ENCODE results near the gene TRPC4.

The TRPC4 gene

DNA sequence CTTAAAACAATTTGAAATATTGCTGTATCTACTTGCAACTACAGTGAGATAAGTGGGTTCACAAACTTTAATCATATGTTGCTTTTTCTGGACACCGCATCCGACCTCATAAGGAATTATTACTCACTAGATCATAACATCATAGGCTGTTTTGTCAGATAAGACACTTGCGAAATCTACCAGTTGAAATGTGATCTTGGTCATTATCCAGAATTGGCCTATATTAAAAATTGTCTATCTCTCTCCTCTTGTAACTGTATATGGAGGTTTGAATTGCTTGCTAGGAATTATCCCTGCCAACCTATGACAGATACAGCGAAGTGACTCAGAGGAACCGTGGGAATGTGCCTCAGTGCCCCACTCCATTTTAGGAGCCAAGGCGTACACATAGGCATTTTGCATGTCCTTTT is 154.0 kb downstream of the TRPC4 start:
- DNase-seq: no peak

DNA sequence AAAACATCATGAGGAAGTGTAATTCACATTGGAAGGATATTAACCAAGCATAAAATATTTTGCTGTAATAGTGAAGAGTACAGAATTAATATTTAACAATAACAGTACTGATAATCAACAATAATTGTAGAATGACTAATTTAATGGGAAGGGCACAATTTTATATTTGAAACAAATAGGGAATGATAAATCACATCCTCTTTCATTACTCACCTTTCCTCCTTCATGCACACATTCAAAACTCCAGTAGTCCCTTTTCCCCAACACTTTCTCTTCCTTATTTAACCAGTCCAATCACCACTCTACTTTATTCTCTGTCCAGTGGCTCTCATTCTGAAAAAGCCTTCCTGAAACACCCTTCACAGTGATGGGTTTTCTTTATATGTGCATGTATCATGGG is 160.3 kb downstream of the TRPC4 start:
- DNase-seq: no peak

- no peak for DNase-seq
These were observed 161.7 kb downstream of the TRPC4 start for GRCh38 chr13:37707739-37708500.

DNA sequence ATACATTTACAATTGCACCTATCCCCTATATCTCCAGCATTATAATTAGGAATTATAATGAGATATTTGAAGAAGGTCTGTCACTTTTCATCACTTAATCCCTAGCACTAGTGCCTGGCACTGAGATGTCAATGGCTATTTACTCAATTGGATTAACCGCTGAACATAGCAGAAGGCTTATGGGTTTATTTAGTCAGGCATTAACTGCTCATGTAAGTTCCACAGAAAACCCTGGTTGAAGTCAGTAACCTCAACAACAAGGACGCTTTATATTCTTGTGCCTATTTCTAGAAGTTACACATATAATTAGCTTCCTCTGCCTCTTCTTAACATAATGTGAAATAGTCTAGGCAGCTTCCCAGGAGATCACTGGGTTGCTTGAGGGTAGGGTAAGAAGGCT is 163.5 kb downstream of the TRPC4 start:
- no peak for DNase-seq

GRCh38 chr13:37701972-37702371 is 167.6 kb downstream of the TRPC4 start:
- DNase-seq: no peak

- DNase-seq: no peak
These were observed 168.3 kb downstream of the TRPC4 start for GRCh38 chr13:37701306-37701705.

- no peak for DNase-seq
These were observed 168.7 kb downstream of the TRPC4 start for GRCh38 chr13:37700887-37701286.

GRCh38 chr13:37695200-37695599 is 174.4 kb downstream of the TRPC4 start:
- no peak for DNase-seq

- no peak for DNase-seq
These were observed 179.2 kb downstream of the TRPC4 start for GRCh38 chr13:37690361-37690760.

- DNase-seq: no peak
These were observed 183.1 kb downstream of the TRPC4 start for GRCh38 chr13:37686501-37686900.

- DNase-seq: no peak
These were observed 184.4 kb downstream of the TRPC4 start for GRCh38 chr13:37685206-37685605.

DNA sequence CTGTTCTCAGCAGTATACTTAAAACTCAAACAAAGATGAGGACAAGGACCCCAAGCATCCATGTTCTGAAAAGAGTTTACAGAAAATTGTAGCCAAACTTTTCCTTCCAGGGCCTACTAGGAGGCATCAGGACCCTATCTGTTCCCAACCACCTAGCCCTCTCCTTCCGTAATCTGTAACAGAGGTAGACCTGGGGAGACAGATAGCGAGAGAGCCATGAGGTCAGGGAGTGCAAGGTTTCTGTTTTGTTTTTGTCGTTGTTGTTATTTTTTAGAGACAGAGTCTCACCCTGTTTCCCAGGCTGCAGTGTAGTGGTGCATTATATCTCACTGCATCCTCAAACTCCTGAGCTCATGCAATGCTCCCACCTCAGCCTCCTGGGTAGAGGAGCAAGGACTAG is 187.1 kb downstream of the TRPC4 start:
- no peak for DNase-seq

DNA sequence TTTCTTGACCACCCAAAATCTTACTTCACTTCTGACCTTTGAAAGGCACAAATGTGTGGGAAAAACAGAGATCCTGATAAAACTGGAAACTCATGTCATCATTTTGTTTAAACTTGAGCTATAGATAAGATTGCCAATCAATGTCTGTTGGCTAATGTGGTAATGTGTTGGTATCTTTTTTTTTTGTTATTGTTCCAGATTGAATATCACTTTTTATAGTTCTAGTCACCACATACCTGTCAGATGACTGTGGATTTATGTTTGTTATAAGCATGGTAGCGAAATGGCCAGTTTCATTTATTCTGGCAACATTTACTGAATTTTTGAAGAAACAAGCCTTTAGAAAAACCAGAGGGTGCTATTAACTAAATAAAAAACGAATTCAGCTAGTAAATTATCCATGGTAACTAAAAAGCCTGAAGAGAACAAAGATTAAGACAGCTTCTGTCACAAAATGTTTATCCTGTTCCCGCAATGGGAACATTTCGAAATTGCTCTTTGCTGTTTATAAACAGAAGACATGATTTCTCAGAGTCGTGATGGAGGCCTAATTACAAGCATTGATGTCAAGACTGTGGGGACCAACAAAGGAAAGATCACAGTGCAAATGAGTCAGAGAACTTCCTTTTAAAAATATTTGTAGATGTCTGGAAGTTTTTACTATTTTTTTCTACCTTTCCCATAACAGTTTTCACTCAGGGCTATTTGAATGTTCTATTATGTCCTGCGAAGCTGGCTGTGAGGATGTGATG is 188.1 kb downstream of the TRPC4 start:
- DNase-seq: no peak

- DNase-seq: no peak
These were observed 189.4 kb downstream of the TRPC4 start for GRCh38 chr13:37680137-37680536.

DNA sequence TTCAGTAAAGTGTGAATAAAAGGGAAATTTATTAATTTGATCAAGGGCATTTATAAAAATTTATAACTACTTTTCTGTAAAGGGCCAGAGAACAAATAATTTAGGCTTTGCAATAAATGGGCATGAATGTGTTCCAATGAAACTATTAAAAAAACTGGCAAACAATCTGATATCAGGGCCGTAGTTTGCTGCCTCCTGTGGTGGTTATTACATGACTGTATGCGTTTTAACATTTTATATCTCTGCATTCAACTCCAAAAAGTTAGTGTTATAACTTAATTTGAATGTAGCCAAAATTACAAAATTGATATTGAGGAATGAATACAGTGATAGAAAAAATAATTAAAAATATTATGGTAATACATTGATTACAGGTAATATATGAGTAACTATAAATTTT is 190.5 kb downstream of the TRPC4 start:
- no peak for DNase-seq

- DNase-seq: no peak
These were observed 199.7 kb downstream of the TRPC4 start for GRCh38 chr13:37669845-37670244.

DNA sequence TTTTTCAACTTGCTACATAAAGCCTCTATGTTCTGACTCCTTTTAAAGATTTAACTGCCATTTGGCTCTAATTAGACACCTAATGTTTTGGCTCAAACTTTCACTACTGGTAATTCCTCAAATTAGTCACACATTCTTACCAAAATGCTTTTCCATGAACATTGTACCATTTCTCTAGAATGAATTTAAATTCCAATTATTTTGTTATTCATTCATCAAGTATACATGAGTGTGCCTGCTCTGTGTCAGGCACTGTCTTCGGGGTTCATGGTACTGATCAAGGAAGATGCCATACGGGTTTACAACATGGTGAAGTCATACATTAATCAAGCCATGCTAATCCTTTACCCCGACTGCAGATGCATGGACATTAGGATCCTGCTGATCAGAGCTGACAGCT is 201.9 kb downstream of the TRPC4 start:
- DNase-seq: no peak

DNA sequence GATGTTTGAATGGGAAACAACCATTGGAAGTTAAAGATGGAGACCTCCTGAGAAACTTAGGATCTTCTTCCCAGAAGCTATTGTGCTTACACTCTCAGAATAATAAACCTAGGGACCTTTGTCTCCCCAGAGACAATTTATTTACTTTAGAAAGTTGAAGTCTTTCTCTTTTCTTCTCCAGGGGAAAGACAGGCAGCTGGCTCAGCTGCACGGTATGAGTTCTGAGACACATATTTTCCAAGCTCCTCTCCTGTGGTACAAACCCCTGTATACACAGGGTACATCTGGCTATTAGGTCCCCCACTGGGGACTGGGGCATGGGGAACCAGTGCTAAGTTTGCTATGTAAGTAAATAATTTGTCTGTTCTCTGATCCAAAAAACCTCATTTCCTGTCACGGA is 203.5 kb downstream of the TRPC4 start:
- no peak for DNase-seq

- DNase-seq: no peak
These were observed 204.2 kb downstream of the TRPC4 start for GRCh38 chr13:37665420-37665819.

DNA sequence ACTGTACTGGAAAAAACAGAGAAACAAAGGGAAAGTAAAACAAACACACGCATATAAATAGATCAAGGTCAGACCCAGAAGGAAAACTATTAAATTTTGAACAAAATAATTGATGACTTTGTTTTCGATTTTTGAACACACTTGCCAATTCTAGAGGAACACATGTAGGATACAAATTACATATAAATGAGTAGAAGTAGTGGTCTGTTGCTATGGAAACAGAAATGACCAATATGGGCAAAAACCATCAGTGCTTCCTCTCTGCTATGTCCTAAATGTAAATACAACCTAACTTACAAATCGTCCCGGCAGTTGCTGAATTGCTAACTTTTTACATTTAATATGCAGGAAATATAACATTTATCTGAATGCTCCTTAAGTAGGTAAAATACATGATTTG is 205.8 kb downstream of the TRPC4 start:
- DNase-seq: no peak

- no peak for DNase-seq
These were observed 206.9 kb downstream of the TRPC4 start for GRCh38 chr13:37662624-37663023.

GRCh38 chr13:37657956-37658355 is 211.6 kb downstream of the TRPC4 start:
- DNase-seq: no peak

GRCh38 chr13:37657134-37657533 is 212.4 kb downstream of the TRPC4 start:
- DNase-seq: no peak

- no peak for DNase-seq
These were observed 213.2 kb downstream of the TRPC4 start for GRCh38 chr13:37656247-37656940.
